ENCODE measurements around the gene SUPT3H. TPM values are rescaled to one million over a fixed set of nuclear protein-coding genes. Genes with fewer than 3 reads are reported as not detected.

The SUPT3H gene
- total and polyA plus RNA-seq, 4 donors = 0.85 to 4.8 (median 2.4) TPM

DNA sequence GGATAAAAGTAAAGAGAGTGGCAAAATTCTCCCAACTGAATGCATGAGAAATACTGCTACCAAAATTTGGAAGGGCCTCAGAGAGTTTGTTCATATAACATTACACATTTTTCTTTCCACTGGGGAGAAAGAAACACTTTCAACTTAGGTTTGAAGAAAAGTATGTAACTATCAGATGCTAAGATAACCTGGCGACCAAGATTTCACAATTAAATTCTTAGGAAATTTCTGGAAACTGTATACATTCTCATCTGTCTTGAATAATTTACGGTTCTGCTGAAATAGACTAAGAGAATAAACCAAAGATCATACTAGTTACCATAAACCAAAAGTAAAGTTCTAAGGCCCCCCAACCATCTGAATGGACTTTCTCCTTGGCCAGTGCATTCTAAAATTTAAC, 462.6 kb downstream of the SUPT3H start:
- WGBS = 97% methylated on average over 2 of the region's 2 CpGs
- no peak overlapping the region for H3K4me3 ChIP-seq (ENCODE audit: low read depth in 1 of 3, low read length in 3 of 3)
- no peaks in the 10 kb centered on the region for H3K9me3 ChIP-seq (ENCODE audit: control insufficient read depth in 4 of 4, low read length in 3 of 4)
- TF ChIP-seq, protein P1, sequence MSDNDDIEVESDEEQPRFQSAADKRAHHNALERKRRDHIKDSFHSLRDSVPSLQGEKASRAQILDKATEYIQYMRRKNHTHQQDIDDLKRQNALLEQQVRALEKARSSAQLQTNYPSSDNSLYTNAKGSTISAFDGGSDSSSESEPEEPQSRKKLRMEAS (IDR thresholded peaks at IDR 0.05) = no peak
- no peak for TF ChIP-seq EGR1 (IDR thresholded peaks at IDR 0.05; ENCODE audit: low read depth in 2 of 2)
- no peak for TF ChIP-seq FOXA2 (IDR thresholded peaks at IDR 0.05)
- TF ChIP-seq HNF4G (IDR thresholded peaks at IDR 0.05) = no peak
- TF ChIP-seq RAD21 (IDR thresholded peaks at IDR 0.05) = no peak
- TF ChIP-seq, protein P2, sequence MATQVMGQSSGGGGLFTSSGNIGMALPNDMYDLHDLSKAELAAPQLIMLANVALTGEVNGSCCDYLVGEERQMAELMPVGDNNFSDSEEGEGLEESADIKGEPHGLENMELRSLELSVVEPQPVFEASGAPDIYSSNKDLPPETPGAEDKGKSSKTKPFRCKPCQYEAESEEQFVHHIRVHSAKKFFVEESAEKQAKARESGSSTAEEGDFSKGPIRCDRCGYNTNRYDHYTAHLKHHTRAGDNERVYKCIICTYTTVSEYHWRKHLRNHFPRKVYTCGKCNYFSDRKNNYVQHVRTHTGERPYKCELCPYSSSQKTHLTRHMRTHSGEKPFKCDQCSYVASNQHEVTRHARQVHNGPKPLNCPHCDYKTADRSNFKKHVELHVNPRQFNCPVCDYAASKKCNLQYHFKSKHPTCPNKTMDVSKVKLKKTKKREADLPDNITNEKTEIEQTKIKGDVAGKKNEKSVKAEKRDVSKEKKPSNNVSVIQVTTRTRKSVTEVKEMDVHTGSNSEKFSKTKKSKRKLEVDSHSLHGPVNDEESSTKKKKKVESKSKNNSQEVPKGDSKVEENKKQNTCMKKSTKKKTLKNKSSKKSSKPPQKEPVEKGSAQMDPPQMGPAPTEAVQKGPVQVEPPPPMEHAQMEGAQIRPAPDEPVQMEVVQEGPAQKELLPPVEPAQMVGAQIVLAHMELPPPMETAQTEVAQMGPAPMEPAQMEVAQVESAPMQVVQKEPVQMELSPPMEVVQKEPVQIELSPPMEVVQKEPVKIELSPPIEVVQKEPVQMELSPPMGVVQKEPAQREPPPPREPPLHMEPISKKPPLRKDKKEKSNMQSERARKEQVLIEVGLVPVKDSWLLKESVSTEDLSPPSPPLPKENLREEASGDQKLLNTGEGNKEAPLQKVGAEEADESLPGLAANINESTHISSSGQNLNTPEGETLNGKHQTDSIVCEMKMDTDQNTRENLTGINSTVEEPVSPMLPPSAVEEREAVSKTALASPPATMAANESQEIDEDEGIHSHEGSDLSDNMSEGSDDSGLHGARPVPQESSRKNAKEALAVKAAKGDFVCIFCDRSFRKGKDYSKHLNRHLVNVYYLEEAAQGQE (IDR thresholded peaks at IDR 0.05) = no peak
- no peak for TF ChIP-seq TAF1 (conservative IDR thresholded peaks at IDR 0.05)
- no peak for TF ChIP-seq RXRA (IDR thresholded peaks at IDR 0.05)
- TF ChIP-seq GABPA (IDR thresholded peaks at IDR 0.05 in 1 of 2, conservative IDR thresholded peaks at IDR 0.05 in 1 of 2) = no peak
- no peak for TF ChIP-seq JUND (IDR thresholded peaks at IDR 0.05)
- TF ChIP-seq YY1 (IDR thresholded peaks at IDR 0.05) = no peak
- no peaks in the 10 kb centered on the region for H3K36me3 ChIP-seq (ENCODE audit: control insufficient read depth in 4 of 4, insufficient read depth in 3 of 4, low read depth in 1 of 4, low read length in 3 of 4)
- H3K27ac ChIP-seq (ENCODE audit: low read depth in 1 of 2, low read length in 2 of 2) = no peak overlapping the region
- H3K9ac ChIP-seq (ENCODE audit: low read depth in 1 of 2, low read length in 2 of 2) = no peak overlapping the region
- H3K4me1 ChIP-seq (ENCODE audit: control insufficient read depth in 4 of 4, insufficient read depth in 4 of 4, low read length in 3 of 4) = no peaks in the 10 kb centered on the region
- H3K27me3 ChIP-seq (ENCODE audit: control insufficient read depth in 4 of 4, insufficient read depth in 4 of 4, low read length in 3 of 4) = no peaks in the 10 kb centered on the region
- no peak for DNase-seq (ENCODE audit: low spot score)

DNA sequence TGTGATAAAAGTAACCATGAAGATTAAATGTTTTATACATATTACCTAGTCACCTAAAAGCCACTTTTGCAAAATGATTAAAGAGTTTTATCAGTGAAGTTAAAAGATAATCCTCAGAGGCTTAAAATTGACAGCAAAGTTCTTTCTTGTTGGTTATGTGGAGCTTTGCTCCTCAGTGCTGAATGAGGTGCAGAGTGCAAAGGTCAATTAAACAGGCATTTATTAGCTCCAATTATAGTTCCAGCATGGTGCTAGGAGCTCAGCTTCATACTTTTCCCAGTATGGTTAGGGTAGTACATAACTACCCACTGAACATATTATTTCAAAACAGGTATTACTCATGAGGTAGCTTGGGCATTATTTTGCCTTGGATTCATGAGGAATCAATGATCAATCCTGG, 463.6 kb downstream of the SUPT3H start:
- no peaks in the 10 kb centered on the region for H3K36me3 ChIP-seq (ENCODE audit: control insufficient read depth in 4 of 4, insufficient read depth in 3 of 4, low read depth in 1 of 4, low read length in 3 of 4)
- H3K4me1 ChIP-seq (ENCODE audit: control insufficient read depth in 4 of 4, insufficient read depth in 4 of 4, low read length in 3 of 4) = no peaks in the 10 kb centered on the region
- no peak for DNase-seq (ENCODE audit: low spot score)
- no peak overlapping the region for H3K4me3 ChIP-seq (ENCODE audit: low read depth in 1 of 3, low read length in 3 of 3)
- H3K9ac ChIP-seq (ENCODE audit: low read depth in 1 of 2, low read length in 2 of 2) = no peak overlapping the region
- no peaks in the 10 kb centered on the region for H3K27me3 ChIP-seq (ENCODE audit: control insufficient read depth in 4 of 4, insufficient read depth in 4 of 4, low read length in 3 of 4)
- TF ChIP-seq, protein P2 (IDR thresholded peaks at IDR 0.05) = no peak
- TF ChIP-seq HNF4A (conservative IDR thresholded peaks at IDR 0.05) (peak in 1 of 2 donors; percentile 40), TAF1 (conservative IDR thresholded peaks at IDR 0.05) (no peak), FOXA2 (IDR thresholded peaks at IDR 0.05) (no peak)
- H3K9me3 ChIP-seq (ENCODE audit: control insufficient read depth in 4 of 4, low read length in 3 of 4) = no peaks in the 10 kb centered on the region
- H3K27ac ChIP-seq (ENCODE audit: low read depth in 1 of 2, low read length in 2 of 2) = no peak overlapping the region
